ENCODE data around the gene DGAT2.
"Not testable (repeated sequence)": the region's sequence is repeated elsewhere in the genome, so short reads cannot be mapped to it uniquely, and the experiment has no call there.

Gene DGAT2, protein sequence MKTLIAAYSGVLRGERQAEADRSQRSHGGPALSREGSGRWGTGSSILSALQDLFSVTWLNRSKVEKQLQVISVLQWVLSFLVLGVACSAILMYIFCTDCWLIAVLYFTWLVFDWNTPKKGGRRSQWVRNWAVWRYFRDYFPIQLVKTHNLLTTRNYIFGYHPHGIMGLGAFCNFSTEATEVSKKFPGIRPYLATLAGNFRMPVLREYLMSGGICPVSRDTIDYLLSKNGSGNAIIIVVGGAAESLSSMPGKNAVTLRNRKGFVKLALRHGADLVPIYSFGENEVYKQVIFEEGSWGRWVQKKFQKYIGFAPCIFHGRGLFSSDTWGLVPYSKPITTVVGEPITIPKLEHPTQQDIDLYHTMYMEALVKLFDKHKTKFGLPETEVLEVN

DNA sequence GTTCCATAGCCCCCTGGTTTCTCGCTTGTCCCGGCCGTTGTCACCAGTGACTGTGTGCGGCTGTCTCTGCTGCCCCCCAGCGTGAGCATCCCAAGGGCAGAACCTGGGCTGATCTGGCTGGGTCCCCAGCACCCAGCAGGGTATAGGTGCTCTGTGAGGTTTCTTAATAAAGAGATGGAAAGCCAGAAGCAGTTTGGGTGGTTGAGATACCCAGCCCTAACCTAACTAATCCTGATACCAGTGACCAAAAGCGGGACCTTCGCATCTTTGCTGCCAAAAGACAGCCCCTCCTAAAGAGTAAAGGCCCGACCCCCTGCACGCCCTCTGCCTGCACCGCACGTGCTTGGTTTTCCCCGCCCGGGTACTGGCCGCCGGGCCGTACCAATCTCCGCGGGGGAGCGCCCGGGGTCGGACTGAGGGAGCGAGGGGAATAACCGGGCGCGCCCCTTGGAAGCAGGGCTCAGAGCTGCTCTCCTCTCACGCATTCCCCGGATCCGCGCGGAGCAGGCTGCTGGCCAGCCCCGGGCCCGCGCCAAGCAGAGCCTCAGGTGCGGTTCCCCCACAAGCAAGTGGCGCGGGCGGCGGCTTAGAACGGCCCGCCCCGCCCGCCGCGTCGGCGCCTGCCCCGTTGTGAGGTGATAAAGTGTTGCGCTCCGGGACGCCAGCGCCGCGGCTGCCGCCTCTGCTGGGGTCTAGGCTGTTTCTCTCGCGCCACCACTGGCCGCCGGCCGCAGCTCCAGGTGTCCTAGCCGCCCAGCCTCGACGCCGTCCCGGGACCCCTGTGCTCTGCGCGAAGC, at the start of gene DGAT2:
TSS of gene DGAT2 (plus strand) at position 667 of the 797 bp plus-strand sequence. CDS start 214 bp downstream, outside the sequence.
- peak; percentile 36 for DNase-seq

DNA sequence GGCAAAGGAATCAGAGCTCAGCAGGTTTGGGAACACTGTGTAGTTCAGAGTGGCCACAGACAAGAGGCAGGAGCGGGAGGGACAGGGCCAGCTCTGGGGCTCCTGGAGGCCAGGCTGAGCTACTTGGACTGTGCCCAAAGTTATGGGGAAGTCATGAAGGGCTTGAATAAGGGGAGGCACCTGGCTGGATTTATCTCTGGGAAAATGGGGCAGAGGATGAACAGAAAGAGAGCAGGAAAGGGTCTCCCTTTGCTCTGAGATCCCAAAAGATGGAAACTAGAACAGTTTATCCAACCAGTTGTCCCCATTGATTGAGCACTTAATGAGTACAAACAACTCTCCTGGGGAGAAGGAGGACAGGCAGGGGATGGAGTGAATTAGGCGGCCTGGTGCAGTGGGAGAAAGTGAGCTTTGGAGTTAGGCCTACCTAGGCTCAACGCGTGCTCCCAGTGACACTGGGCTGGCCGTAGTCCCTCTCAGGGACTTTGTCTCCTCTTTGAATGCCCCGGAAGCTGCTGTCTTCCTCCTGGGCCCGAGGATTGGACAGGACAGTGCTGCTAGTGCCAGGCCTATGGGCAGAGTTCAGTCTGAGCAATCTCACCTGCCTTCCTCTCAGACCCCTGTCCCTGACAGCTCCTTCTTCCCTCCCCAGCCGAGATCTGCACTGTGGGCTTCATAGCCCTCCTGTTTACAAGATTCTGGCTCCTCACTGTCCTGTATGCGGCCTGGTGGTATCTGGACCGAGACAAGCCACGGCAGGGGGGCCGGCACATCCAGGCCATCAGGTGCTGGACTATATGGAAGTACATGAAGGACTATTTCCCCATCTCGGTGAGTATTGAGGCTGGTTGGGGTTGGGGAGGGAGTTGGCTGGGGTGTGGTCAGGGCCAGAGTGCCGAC, 49.0 kb upstream of the DGAT2 start:
- no peak for DNase-seq

DNA sequence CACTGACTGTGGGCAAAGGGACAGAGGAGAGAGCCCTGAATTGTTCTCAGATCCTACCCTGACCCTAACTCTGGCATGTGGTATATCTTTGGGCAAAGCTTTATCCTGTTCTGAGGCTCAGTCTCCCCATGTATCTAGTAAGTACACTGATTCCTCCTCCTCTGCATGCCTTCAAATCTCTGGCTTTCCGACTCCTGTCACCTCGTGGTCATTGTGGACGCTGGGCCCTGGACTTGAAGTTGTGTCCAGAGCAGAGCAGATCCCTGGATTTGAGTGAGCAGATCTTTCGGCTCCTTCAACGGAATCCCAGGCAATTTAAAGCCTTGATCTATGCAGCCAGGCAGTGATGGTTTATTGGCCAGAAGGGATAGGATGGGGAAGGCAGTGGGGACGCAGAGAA, 47.9 kb upstream of the DGAT2 start:
- DNase-seq: no peak

DNA sequence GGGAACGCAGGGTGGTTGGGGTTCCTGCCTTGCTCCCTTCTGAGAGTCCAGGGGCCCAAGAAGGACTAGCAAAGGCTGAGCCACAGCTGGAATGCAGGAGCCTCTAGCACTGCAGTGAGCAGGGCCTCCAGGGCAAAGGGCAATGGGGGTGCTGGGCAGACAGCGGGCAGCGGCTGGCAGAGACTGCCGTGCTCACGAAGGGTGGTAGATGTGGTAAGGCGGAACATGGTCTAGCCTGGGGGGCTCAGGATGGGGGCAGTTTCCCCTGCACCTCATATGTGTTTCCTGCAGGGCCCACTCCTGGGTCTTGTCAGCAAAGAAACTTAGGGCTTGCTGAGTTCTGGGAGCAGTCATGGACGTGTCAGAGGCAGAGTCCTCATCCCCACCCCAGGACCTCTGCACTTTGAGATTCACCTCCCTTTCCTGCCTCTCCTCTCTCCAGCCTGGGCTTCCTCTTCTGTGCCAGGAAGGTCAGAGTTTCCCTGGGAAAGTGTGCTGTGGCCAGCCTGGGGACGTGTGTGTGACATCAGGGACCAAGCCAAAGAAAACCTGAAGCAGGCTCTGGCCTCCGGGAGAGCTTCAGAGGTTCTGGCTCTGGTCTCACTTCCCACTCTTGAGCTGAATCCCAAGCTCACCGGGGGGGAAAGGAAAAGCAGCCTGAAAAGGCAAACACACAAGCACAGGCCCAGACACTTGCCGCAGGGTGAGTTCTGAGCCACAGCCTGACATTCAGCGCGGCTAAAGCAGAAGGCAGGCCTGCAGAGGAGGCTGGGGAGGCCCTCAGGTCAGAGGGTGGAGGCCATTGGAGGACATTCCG, 46.5 kb upstream of the DGAT2 start:
- DNase-seq: no peak

DNA sequence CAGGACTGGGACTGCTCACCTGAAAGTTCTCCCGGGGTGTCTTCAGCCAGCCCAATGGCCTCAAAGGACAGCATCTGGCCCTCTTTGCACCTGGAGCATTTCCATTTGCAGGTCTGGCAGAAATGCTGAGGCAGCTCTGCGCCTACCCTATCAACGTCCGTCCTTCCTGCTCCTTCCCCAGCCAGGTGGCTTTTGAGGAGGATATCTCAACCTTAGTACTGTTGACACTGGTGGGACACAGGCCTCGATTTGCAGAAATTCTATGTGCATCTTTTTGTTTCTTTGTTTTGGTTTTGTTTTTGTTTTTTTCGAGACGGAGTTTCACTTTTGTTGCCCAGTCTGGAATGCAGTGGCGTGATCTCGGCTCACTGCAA, 45.9 kb upstream of the DGAT2 start:
- no peak for DNase-seq

DNA sequence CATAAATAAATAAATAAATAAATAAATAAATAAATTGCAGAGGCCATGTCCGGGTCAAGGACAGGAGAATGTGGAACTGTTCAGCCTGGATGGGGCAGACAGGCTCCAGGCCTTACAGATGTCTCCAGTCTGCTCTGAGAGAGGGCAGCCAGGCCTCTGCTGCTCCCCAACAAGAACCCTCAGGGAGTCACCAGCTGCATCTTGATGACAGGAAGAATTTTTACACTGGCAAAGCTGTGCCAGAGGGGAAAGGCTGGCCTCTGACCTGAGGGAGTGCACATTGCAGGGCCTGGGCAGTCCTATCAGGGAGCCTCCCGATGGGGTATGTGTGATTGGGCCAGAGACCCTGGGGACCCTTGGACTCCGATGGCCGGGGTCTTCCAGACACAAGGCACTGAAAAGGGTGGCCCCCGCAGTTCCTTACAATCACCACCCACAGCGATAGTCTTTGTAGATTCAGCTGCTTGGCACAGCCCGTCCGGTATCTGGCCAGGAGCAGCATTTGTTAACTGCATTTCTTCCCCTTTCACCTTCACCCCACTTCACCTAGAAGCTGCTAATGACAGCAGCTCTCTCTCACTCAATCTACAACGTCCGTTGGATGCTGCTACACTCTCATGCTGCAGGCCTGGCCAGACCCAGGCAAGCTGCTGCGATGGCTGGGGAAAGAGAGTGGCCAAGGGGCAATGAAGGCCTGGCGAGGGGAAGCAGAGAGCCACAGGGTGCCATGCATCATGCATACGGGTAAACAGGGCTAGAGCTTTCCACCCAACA, 42.8 kb upstream of the DGAT2 start:
- no peak for DNase-seq

DNA sequence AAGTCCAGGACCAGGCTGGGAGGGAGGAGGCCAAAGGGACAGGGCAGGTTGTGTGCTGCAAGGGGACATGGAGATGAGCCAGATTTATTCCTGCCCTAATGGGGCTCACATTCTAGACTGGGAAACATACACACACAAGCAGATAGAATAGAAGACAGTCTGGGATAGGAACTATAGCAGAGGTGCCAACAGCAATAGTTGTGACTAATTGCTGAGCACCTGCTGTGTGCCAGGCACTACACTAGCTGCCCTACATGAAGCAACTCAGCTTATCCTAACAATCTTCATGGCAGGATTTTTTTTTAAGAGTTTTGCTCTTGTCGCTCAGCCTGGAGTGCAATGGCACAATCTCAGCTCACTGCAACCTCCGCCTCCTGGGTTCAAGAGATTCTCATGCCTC, 39.6 kb upstream of the DGAT2 start:
- no peak for DNase-seq

DNA sequence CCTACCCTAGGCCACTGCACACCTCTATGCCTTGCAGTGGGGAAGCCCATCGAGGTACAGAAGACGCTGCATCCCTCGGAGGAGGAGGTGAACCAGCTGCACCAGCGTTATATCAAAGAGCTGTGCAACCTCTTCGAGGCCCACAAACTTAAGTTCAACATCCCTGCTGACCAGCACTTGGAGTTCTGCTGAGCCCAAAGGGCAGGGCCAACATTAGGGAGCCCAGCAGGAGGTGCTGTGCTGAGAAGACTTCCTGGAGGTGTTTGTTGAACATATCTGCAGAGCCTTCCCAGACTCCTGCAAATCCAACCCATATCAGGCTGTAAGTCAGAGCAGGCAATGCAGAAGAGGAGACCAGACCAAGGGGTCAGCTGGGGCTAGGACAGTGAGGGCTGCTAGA, 37.5 kb upstream of the DGAT2 start:
- no peak for DNase-seq

DNA sequence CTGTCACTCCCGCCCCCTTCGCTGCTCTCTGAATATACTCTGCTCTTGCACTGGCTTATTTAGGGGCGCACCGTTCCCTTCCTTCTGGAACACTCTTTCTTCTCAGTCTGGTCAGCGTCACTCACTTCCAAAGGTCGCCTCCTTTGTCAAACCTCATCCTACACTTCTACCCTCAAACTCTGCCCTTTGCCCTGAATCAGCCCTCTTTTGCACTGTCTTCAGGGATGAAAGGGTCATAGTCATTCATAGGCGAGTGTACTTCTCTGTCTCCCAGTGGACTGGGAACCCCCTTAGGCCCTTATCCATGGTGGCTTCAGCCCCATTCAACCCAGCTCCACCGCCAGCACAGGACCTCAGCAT, 35.5 kb upstream of the DGAT2 start:
- no peak for DNase-seq

DNA sequence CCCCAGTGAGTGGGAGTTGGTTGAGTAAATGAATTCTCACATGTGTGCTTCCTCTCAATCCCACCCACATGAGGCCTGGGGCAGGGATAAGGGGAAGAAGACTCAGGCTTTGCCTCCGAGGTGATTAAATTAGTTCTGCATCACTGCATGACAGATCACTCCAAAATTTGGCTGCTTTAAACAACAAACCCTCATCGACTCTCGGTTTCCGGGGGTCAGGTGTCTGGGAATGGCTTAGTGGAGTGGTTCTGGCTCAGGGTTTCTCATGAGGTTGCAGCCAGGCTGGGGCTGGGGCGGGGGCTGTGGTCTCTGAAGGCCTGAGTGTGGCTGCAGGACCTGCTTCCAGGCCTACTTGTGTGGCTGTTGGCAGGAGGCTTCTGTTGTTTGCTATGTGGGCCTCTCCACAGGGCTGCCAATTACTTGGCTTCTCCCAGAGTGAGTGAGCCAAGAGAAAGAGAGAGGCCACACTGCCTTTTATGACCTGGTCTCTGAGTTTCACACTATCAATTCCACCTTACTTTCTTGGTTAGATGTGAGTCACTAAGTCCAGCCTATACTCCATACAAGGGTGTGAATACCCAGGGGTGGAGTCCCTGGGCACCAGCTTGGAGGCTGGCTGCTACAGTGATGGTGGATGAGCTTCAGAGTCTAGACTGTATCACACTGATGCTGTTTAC, 35.0 kb upstream of the DGAT2 start:
- no peak for DNase-seq

DNA sequence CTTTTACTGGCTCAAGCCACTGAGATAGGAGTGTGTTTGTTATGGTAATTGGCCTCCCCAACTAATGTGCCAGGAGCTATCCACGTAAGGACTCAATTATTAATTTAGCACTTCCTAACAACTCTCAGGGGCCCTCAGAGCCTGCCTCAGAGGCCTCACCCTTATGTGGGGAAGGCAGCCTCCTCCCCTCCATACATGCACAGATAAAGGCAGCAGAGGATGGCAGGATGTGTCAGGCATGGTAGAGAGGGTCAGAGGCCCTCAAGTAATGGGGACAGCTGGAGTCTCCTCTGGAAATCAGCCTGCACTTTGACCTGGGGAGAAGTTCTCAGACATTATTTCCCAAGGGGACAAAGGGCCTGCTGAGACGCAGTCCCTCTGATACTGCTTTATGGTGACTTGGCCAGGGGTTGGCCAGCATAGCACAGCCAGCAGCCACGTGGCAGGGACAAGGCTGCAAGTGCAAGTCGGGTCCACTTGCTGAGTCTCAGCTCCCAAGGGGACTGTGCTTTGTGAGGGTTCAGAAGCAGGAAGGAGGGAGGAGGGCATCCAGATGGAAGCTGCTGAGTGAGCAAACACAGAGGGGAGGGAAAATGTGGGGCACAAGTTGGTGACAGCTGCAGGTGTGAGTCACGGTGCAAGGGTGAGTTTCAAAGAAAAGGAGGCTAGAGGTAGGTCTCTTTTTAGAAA, 33.9 kb upstream of the DGAT2 start:
- peak; percentile 47 for DNase-seq

DNA sequence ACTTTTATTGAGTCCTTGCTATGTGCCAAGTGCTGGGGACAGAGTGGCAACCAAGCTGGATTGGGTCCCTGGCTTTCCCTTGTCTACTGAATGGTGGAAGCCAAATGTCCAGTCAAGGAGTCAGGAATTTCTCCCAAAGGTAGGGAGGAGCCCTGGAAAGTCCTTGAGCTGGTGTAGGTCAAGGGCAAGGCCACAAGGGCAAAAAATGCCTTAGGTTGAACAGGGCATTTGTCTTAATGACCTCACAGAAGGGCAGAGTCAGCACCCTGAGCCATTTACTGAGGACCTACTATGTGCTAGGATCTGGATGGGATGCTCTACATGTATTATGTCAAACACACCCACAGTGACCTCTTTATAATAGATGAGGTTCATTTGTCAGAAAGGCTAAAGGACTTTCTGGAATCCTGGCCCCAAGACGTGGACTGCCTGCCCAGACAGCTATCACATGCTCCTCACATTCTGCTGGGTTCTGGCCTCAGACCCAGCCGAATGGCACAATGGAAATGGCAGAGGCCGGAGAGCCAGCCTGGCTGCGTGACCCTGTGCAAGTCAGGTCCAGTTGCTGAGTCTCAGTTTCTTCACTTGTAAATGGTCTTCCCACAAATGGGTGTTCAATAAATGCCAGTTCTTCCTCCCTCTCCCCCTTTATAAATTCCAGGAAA, 33.3 kb upstream of the DGAT2 start:
- DNase-seq: no peak

DNA sequence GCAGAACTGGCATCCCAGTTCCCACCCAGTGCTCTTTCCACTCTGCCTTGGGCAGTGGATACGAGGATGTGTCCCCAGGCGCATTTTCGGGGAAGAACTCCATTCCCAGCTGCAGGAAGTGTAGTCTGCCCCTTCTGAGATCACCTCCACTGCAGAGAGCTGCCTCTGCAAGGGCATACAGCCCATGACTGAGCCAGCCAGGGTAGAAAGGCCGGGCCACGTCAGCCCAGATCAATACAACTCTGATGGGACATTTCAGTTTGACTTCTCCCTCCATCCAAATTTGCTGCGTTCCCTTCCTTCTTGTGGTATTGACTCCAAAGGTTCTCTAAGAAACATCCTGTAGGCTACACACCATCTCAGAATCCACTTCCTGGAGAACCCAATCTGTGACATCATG, 31.3 kb upstream of the DGAT2 start:
- DNase-seq: no peak

DNA sequence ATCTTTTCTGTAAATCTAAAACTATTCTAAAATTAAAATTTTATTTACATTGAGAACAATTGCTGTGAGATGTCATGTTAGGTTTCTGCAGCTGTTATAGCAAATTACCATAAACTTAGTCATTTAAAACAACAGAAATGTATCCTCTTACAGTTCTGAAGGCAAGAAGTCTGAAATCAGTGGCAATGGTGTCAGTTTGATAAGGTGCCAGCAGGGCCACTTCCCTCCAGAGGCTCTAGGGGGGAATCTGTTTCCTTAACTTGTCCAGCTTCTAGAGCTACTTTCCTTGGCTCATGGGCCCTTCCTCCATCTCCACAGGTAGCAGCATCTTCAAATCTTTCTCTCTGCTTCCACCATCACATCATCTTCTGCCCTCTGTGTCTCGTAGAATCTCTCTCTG, 27.9 kb upstream of the DGAT2 start:
- DNase-seq: no peak

DNA sequence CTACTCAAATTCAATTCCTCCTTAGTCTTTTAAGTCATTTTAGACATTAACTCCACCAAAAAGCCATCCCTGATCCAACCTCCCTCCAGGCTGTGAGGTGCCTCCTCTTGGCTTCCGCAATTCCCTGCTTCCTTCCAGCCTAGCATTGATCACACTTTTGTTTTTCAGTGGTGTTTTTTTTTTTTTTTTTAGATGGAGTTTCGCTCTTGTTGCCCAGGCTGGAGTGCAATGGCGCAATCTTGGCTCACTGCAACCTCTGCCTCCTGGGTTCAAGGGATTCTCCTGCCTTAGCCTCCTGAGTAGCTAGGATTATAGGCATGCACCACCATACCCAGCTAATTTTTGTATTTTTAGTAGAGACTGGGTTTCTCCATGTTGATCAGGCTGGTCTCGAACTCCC, 25.4 kb upstream of the DGAT2 start:
- not testable (repeated sequence) for DNase-seq

DNA sequence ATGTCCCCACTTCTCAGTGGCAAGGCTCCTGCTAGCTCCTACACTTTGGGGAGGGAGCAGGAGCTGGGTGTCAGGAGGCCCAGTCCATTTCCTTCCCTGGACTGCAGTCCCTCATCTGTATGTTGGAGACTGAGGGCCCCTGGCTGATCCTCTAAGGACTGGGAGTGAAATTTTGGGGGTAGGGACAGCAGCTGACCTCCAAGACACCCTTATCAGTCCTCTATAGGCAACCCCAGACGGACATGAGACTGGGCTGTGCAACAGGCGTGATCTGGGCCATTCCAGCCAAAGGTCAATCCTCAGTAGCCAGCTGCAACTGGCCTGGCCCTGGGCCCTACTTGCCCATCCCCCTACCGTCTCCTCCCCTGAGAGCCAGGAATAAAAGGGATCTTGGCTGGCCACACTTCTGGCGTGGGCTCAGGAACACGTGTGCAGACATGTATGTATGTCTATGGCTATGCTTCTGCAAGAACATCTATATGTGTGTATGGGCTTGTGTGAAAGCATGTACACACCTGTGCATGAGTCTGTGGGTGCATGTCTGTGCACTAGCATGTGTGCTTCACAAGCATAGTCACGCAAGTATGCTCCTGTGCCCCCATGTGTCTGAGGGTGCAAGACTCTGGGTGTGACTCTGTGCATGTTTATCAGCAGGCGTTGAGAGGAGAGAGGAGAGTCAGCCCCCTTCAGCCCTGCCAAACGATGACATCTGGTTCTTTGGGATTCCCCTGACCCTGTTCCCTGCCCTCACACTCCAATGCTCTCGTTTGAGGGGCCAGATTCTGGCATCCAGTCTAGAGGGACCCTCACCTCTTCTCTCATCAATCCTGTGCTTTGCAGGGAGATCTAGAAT, 24.6 kb upstream of the DGAT2 start:
- DNase-seq: no peak

DNA sequence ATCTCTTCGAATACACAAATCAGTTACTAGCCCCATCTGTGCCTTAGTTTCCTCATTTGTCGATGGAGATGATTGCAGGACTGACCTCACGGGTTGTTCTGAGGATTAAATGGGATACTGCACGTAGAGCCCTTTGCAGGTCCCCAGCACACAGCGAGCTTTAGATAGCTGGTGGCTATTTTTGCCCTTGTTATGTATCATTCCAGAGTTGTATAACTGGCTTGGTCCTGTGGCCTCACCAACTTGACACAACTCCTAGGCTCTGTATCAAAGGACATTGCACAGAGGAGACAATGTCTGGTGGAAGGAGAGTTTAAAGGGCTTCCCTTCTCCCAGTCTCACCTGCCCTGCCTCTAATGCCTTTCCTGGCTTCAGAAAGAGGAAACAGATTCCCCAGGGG, 22.8 kb upstream of the DGAT2 start:
- DNase-seq: no peak

DNA sequence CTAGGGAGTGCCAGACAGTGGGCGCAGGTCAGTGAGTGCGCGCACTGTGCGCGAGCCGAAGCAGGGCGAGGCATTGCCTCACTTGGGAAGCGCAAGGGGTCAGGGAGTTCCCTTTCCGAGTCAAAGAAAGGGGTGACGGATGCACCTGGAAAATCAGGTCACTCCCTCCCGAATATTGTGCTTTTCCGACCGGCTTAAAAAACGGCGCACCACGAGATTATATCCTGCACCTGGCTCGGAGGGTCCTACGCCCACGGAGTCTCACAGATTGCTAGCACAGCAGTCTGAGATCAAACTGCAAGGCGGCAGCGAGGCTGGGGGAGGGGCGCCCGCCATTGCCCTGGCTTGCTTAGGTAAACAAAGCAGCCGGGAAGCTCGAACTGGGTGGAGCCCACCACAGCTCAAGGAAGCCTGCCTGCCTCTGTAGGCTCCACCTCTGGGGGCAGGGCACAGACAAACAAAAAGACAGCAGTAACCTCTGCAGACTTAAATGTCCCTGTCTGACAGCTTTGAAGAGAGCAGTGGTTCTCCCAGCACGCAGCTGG, 19.8 kb upstream of the DGAT2 start:
- not testable (repeated sequence) for DNase-seq

DNA sequence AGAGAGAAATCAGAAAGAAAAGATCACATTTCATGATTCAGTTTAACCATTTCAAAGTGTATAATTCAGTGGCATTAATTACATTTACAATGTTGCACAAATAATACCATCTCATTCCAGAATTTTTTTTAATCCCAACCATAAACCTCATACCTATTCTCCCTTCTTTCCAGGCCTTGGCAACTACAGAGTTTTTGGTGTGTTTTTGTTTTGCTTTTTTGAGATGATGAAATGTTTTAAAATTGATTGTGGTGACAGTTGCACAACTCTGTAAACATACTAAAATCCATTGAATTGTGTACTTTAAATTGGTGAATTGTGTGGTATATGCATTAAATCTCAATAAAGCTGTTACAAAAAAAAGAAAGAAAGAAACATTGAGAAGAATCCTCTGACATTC, 13.6 kb upstream of the DGAT2 start:
- not testable (repeated sequence) for DNase-seq
